Posterior cingulate gyrus (tissue), 11 donors: ENCODE data around the gene POU2AF1.
"Not testable (repeated sequence)": the region's sequence is repeated elsewhere in the genome, so short reads cannot be mapped to it uniquely, and the experiment has no call there.

Experiments used
- DNase-seq, 10 donors: peaks; one replicate each; pipeline versions ENCODE4 v3.0.0 to v3.0.0-alpha.2; 2020 to 2021; ENCODE audit warnings: mixed read lengths in 3 of 10
- intact Hi-C: fragments of 100-400 bp; cut with DNase I; formaldehyde crosslinking; loops from one replicate; pipeline ENCODE4 v1.15.1; 2023

The POU2AF1 gene

DNA sequence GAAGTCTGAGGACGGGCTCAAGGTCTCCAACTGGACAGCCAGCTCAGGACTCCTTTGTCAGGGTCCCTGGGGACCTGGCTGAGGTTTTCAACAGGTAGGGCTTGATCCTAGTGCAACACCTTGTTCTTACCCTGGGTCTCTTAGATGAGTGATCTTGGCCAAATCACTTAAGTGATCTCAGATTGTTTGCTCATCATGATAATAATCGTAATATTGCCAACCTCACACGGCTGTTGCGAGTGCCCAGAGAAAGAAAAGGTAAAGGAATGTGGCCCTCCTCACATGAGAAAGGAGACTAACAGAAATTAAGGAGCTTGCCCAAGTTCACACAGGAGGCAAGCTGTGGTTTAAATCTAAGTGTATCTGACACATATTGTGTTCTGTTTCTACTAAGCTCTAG, 52.3 kb downstream of the POU2AF1 start:
- intact Hi-C loops, result no loop called here
- DNase-seq, result no peak

DNA sequence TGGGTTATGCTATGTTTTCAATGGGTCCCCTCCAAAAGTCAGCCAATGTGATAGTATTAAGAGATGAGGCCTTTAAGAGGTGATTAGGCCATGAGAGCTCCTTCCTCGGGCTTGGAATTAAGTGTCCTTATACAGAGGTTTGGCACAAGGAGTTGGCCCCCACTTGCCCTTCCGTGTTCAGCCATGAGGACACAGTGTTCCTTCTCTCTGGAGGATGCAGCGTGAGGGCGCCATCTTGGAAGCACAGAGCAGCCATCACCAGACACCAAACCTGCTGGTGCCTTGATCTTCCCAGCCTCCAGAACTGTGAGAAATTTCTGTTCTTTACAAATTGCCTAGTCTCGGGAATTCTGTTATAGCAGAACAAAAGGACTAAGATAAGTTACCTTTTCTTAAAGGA, 53.8 kb downstream of the POU2AF1 start:
- intact Hi-C loops, result no loop called here

DNA sequence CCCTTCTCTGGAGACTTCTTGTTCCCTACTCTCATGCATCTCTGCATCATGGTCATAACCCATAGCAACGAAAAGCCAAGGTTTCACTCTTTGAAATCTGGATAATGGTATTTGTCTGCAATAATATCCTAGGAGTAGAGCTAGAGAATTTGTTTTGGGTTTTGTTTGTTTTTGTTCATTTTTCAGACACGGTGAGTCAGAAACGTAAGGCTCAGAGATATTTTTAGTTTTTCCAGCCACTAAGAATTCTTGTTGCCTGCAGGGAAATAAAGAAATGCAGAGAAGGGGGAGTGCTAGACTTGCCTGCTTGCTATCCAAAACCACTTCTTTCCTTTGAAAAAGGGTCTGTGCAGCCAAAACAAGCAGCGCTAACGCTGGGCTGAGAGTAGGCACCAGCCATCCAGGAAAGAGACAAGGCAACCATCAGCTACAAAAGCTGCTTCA, 54.8 kb downstream of the POU2AF1 start:
- peak in 1 of 10 donors; percentile 82 for DNase-seq
- intact Hi-C loops, result no loop called here

More for the DNA sequence above, 53.8 kb downstream of the POU2AF1 start:
- no peak for DNase-seq

DNA sequence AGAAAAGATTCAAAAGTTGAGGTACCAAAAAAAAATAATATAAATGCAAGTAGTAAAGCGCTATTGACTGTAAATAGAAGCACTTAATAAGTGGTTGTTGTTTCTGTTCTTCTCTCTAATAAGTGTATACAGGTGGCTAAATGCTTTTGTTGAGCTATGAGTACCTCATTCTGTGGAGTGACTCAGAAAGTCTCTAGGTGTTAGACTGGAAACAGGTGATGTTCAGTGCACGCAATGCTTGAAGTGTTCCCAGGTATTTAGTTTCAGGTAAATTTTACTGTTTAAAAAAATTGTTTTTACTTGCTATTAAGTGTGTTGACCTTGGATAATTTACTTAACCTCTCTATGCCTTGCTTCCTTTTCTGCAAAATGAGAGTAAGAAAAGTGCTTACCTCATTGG, 56.5 kb downstream of the POU2AF1 start:
- no peak for DNase-seq
- intact Hi-C loops, result no loop called here

DNA sequence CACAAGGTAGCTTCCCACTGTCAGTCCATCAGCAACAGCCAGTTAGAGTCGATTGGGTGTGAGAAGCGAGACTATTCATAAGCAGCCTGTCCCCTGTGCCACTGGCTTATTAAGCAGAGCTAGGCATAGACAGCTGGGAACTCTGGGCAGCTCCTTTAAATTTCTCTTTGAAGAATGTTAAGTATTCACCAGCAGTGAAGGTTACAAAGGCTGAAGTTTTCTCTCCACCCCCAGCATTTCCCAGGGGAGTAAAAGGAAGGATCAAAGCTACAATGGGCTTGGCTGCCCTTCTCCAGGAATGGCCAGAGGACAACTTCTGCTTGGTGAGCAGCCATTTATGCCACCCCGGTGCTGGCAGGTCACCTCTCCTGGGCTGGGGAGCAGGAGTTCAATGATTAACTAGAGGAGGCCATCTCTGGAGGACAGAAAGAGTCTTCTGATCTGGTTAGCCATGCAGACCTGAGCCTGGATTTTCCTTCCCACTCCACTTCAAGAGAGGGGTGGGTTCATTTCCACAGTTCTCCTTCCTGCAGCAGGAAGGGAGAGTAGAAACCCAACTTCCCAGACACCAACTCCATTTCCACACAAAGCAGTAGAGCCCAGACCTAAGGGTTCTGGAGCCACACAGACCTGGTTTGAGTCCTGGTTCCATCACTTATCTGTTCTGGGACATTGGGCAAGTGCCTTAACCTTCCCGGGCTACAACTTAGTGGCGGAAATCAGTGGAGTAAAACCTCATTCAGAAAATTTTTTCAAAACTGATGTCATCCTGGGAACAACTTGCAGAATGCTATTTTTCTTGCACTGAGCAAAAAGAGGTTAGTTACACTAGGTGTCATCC, 58.1 kb downstream of the POU2AF1 start:
- no peak for DNase-seq
- intact Hi-C loops, result no loop called here

DNA sequence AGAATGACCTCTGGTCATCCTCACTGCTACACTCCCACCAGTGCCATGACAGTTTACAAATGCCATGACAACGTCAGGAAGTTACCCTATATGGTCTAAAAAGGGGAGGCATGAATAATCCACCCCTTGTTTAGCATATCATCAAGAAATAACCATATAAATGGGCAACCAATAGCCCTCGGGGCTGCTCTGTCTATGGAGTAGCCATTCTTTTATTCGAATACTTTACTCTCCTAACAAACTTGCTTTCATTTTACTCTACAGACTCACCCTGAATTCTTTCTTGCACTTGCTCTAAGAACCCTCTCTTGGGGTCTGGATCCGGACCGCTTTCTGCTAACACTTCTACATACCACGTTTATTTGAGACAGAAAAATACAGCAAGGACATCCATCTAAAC, 58.9 kb downstream of the POU2AF1 start:
- intact Hi-C loops, DNase-seq: not testable (repeated sequence)

DNA sequence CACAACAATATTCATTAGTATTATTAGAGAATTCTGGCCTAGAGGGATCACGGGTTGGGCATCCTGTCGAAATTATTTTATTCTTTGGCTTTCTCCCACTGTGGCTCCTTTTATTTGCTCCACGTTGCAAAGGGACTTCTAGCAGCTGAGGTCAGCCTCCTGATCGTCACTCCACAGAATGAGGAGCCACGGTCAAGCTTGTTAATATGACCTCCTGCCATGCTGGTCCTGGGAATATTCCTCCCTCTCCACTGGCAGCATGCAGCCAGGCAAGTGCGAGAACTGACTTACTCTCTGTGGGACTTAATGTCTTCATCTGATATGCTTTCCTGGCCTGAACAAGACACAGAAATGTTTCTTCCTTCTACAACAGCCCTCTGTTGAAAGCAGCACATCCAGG, 59.8 kb downstream of the POU2AF1 start:
- DNase-seq, result no peak
- intact Hi-C loops, result no loop called here

DNA sequence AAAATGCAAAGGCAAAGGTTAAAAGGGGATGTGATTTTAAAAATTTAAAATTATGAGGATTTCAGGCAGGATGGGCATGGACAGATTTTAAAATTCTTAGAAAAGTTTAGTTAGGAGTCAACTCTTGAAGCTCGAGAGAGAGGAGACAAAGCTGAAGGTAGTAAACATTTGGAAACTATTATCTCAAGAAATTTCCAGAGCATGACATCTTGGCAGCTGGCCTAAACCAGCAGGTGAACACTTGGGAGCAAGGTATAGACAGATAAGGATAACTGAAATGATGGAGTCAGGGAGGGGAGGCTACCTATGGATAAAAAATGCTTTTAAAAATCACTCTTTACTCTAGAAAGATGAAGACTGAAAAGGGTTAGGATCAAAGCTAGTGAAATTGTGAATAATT, 67.0 kb downstream of the POU2AF1 start:
- intact Hi-C loops, result no loop called here
- DNase-seq, result no peak

DNA sequence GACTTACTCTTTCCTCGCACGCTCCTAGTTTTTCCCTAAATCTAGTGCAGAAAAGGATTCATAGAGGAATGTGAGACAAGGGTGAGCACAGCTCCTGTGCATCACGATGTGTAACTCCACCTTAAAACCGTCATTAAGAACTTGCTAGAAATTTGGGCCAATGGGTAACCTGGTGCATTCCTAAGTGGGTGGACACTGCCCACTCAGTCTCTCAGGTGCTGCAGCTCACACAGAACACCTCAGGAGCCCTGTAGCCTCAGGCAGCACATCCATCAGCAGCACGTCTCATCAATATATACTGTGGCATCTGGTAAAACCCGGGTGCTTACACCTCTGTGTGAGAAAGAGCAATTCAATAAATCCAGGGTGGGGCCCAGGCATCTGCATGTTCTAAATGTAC, 68.4 kb downstream of the POU2AF1 start:
- DNase-seq, result no peak
- intact Hi-C loops, result no loop called here

DNA sequence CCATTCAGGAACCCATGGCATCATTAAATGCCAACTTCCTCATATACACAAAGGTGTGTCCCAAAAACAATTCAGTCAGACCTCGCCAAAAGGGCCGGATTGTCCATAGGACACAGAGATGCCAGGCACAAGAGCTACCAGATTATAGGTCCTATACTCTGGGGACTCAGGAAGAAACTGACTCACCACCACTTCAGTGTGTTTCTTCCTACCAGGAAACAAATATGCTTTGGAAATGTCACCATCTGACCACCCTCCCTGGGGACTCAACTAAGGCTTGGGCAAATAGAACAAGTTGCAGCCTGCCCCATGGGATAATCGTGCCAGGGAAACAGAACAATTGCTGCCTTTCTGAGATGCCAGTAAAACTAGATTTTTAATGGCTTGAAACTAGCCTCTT, 69.0 kb downstream of the POU2AF1 start:
- intact Hi-C loops, result no loop called here

DNA sequence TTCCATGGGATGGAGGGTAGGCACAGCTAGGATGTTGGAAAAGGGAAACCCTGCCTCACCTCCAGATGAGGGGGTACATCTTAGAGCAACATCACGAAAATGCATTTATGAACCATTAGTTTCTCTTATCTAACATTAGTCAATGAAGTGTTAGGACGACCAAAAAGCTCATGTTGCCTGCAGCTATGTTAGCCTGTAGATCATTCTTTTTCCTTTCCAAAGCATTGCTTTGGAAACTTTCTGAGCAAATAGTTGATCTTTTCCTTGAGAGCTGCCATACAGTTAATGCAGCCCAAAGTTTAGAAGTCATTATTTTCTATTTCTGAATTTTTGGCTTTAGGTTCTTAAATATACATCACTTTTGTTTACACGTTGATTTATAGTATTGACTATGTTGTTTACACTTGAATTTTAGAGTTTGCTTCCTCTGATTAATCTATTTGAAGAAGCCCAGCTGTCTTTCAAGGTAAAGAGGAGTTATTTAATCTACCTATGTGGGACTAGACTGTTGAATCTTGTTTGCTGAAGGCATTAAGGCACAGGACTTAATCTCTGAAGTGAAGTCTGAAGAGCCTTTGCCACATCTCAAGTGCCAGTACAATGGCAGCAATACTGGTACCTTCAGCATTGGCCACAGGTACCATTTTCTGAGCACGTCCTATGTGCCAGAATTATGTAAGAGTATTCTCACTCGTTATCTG, 69.7 kb downstream of the POU2AF1 start:
- intact Hi-C loops, result no loop called here
- no peak for DNase-seq

More for the DNA sequence above, 69.0 kb downstream of the POU2AF1 start:
- no peak for DNase-seq

DNA sequence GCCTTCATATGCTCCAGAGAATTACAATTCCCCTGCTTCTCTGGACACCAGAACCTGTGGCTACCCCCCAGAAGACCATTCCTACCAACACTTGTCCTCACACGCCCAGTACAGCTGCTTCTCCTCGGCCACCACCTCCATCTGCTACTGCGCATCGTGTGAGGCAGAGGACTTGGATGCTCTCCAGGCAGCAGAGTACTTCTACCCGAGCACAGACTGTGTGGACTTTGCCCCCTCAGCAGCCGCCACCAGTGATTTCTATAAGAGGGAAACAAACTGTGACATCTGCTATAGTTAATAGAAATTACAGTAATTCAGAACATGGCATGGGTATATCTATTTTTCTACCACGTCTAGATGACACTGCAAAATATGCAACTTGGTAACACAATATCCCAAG, 70.9 kb downstream of the POU2AF1 start:
- intact Hi-C loops, result no loop called here
- DNase-seq, result no peak

DNA sequence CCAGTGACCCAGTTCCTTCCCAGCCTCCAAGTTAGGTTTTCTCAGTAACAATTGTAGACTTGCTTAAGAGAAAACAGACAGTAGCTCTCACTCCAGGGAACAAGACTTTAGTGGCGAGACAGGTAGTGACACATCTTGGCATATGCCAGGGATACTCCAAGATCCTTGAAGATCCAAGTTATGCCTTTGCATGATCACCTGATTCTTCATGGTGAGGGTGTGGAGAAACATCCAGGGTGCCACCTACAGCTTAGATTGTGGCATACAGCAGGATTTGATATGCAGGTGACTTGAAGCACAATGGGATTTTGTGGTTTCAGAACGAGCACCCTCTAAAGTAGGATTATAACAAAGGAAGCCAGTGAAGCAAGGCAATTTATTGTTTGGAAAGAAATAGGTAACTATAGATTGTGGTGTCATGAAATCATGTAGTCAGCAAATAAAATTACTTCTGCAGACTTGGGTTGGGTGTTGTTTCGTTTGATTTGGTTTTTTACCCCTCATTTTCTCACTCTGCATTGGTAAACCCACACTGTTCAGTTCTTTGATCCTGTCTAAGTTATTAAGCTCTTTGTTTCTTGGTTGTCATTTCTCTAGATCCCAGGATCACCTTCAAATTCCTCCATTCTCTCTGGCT, 71.5 kb downstream of the POU2AF1 start:
- intact Hi-C loops, result no loop called here

DNA sequence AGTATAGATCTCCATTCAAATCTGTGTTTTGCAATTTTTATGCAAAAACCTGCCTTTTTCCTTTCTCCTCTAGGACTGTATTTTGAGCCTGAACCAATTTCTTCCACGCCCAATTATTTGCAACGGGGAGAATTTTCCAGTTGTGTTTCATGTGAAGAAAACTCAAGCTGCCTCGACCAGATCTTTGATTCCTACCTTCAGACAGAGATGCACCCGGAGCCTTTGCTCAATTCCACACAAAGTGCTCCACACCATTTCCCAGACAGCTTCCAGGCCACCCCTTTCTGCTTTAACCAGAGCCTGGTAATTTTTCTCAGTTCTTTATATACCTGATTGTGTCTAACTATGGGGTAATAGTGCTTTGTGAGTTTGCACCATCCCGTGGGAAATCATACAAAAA, 72.8 kb downstream of the POU2AF1 start:
- intact Hi-C loops, result no loop called here
- no peak for DNase-seq

More for the DNA sequence above, 71.5 kb downstream of the POU2AF1 start:
- DNase-seq, result no peak

DNA sequence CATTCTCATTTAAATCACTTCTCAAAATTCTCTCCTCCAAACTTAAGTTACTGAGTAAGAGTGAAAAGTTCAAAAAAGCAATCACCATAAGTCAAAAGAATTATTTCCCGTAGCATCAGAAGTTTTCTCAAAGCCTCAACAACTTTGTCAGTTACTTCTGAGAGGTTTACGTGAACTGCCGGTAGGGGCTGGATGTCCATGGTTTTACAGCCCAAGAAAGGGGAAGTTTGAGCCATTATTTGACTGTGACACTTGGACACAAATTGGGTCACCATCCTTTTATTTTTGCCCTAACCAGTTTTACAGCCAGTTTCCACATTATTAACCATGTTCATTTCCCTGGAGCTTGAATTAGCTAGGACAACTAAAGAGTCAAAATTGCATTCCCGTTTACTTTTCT, 73.2 kb downstream of the POU2AF1 start:
- intact Hi-C loops, result no loop called here

DNA sequence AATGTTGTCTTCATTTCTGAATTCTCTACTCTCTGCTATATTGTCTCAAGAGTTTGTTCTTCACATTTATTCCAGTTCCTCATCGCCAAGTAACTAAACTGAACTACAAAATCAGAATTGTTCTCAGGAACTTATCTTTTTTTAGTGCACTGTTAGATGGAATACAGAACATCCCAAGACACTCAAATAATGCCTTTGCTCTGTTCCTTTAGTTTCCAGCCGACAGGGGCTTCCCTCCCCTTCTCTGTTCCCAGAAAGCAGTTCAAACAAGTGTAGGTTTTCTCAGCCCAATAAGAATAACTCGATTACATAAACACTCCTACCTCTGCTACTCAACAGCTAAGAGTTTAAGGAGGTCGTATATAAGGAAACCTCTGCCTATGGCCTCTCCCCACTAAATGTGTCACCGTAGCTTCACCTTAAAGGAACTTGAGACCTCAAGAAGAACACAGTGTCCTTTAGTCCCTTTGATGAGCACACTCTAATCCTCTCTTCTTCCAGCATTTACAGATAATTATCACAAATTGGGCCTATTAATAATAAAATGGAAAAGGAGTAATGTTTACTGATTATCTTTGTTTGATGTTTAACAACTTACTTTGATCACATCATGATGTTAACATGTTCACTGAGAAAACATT, 73.8 kb downstream of the POU2AF1 start:
- intact Hi-C loops, result no loop called here
- no peak for DNase-seq

More for the DNA sequence above, 73.2 kb downstream of the POU2AF1 start:
- DNase-seq, result no peak

DNA sequence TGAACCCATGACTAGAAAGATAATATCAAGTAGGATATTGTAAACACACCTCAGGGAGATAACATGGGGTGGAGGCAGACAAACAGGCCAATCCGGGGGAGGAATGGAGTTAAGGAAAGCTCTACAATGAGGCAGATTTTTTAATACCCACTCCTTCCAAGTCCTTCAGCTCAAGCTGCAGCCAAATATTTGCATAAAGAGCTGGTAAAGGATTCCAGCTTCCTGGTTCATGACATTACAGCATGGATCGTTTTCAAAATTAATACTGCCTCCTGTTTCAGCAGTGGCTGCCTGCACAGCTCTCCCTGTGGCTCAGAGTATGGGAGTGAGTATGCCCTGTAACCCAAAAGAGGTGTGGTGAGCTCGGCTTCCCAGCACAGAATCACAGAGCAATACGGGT, 75.6 kb downstream of the POU2AF1 start:
- DNase-seq, result no peak
- intact Hi-C loops, result no loop called here

DNA sequence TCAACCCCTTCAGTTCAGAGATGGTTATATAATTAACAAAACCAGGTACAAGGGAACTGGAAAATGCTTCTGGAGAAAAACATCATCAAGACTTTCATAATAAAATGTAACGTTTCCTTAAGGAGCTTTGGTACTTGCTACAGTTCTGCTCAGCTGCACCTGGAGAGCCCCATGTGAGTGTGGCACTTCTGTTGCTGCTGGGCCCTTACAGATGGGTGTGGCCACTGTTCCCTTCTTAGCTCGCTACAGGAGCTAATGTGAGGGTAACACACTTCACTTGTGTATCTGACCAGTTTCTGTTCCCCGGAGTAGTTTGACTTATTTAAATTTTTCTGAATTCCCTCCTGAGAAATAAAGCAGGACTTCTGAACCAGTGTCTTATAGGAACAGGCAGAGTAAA, 76.8 kb downstream of the POU2AF1 start:
- intact Hi-C loops, result no loop called here
- DNase-seq, result no peak
